ES-I3 (cell line): Measurements from ENCODE around the gene CRK.

Experiments used
- H3K36me3 ChIP-seq: 2 replicates; pipeline ENCODE4 v1.6.1; 2013; ENCODE audit warnings: mild to moderate bottlenecking, low read length, control low read depth, moderate library complexity; ENCODE audit not compliant: insufficient read depth
- H3K4me1 ChIP-seq: 2 replicates; pipeline ENCODE4 v1.6.1; 2013; ENCODE audit warnings: mild to moderate bottlenecking, control low read depth, low read length; ENCODE audit not compliant: insufficient read depth
- H3K9ac ChIP-seq: 2 replicates; pipeline ENCODE4 v1.6.1; 2013; ENCODE audit warnings: low read depth, mild to moderate bottlenecking, low read length, moderate library complexity
- H3K9me3 ChIP-seq: 2 replicates; pipeline ENCODE4 v1.6.1; 2013; ENCODE audit warnings: mild to moderate bottlenecking, low read length, moderate library complexity; ENCODE audit not compliant: control insufficient read depth, insufficient read depth

The CRK gene

DNA sequence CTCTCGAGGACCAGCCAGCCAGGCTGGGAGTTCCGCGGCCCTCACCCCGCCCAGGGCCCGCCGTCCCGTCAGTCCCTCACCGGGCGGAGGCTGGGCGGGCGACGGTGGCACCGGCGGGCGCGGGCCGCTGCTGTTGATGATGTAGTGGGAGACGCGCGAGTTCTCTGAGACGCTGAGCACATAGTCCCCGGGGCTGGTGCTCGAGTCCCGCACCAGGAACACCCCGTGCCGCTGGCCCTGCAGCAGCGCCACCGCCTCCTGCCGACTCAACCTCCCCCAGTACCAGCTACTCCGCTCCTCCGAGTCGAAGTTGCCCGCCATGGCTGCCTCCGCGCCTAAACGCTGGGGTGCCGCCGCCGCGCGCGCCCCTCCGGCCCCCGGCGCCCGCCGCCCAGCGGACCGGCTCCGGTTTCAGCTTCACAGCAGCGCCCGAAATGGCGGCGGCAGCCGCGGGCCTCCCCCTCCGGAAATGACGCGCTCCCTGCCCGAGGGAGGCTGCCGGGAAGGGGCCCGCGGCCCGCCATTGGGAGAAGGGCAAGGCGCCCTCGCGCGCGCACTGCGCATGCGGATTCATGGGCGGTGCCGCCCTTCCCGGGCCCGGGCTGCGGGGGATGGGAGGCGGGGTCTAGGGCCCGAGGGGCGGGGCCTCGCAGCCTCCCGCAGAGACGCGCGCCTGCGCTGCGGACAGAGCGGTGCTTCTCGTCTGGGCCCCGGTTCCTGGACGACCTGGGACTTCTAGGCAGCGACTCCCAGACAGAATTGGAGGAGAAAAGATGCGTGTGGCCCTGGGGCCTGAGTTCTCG is at the start of gene CRK:
CRK (minus strand) TSS at position 436 of the 803 bp plus-strand sequence; CDS start at position 321, 115 bp downstream.
- no peaks in the 10 kb centered on the region; the same call in 1 of the 2 replicates for H3K4me1 ChIP-seq
- no peaks in the 10 kb centered on the region; the same call in 1 of the 2 replicates for H3K36me3 ChIP-seq
- no peaks in the 10 kb centered on the region for H3K9me3 ChIP-seq
- peak within 1 kb of the TSS; percentile 98 for H3K9ac ChIP-seq

DNA sequence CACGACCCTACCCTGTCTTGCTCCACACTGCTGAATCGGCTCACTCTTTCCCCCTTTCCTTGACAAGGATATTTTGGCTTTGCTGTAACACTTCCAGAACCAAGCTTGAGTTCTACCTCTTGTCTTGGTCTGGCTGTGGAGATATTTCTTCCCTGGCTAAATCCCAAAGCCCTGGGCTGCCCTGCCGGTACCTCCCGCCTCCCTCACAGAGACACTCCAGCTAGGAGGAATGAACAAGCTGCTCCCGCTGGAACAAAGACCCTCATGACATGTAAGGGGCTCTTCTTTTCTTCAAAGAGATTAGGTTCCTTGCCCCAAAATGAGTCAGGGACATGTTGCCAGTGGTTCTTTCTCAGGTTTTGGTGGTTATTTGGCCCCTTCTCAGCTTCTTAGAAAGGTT is 49.6 kb upstream of the CRK start:
- H3K9me3 ChIP-seq = no peaks in the 10 kb centered on the region
- H3K36me3 ChIP-seq = no peaks in the 10 kb centered on the region; the same call in 1 of the 2 replicates
- H3K9ac ChIP-seq = no peak overlapping the region
- H3K4me1 ChIP-seq = no peaks in the 10 kb centered on the region

DNA sequence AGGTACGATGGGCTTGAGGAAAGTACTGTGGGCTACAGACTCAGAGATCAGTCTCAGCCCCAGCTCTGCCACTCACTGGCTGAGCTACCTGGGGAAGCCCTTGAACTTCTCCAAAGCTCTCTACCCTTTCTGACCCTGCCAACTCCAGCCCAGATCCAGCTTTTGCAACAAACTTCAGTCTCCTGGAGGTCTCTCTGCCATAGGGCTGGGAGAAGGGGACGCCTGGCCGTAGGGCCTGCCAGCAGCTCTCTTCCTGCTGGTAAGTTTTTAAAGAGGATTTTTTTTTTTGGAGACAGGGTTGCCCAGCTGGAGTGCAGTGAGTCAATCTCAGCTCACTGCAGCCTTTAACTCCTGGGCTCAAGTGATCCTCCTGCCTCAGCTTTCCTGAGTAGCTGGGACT is 48.8 kb upstream of the CRK start:
- no peaks in the 10 kb centered on the region for H3K4me1 ChIP-seq
- no peaks in the 10 kb centered on the region for H3K9me3 ChIP-seq
- no peaks in the 10 kb centered on the region; the same call in 1 of the 2 replicates for H3K36me3 ChIP-seq
- H3K9ac ChIP-seq = no peak overlapping the region

DNA sequence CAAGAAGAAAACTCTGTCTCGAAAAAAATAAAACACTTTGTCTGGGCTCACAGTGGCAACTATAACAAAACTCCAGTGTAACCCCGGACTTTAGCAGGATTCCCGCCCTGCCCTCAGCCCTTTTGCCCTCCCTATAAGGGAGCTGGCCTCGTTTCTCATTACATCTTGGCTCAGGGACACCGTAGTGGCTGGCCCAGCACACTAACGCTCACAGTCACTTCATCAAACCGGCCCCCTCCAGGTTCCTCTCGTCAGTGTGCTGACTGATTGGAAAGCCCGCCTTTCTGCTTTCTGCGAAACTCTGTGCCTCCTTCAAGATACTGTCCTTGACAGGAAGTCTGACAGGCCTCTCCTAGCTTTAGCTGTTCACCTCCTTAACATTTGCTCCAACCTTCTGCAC is 47.7 kb upstream of the CRK start:
- Histone ChIP-seq H3K9me3 (no peaks in the 10 kb centered on the region), H3K9ac (no peak overlapping the region), H3K4me1 (no peaks in the 10 kb centered on the region), H3K36me3 (no peaks in the 10 kb centered on the region; the same call in 1 of the 2 replicates)

DNA sequence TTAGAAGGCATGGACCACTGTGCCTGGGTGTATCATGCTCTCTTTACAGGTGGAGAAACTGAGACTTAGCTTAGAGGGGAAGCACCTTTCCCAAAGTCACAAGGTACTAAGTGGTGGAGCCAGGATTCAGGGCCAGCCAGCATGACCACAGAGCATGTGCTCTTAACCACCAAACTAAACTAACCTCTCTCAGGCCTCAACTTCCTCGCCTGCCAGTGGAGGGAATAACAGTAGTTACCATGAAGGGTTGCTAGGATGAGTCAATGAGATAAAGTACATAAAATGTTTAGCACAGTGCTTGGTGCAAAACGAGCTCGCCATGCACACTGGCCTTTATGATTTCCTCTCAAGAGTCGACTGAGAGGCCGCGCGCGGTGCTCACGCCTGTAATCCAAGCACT is 42.8 kb upstream of the CRK start:
- H3K36me3 ChIP-seq = no peaks in the 10 kb centered on the region; the same call in 1 of the 2 replicates
- no peak overlapping the region for H3K9ac ChIP-seq
- no peaks in the 10 kb centered on the region for H3K4me1 ChIP-seq
- no peaks in the 10 kb centered on the region for H3K9me3 ChIP-seq

DNA sequence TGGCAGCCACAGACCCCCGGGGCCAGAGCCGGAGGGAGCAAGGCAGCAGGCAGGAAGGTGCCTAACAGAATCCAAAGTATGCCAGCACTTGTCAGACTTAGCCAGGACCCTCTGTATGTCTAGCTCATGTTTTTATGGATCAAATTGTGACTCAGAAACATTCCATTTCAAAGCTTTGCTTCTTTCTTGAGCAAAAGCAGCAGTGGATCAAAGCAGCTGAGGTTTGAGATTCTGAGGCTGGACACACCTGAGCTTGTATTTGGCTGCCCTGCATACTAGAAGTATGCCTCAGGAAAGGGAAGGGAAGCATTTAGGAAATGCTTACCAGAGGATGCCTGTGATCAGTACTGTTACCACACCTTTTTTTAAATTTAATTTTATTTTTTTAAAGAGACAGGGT is 42.2 kb upstream of the CRK start:
- H3K9me3 ChIP-seq = no peaks in the 10 kb centered on the region
- H3K4me1 ChIP-seq = peaks cover 4% of the 10 kb centered on the region; the same call in 1 of the 2 replicates
- no peak overlapping the region for H3K9ac ChIP-seq
- H3K36me3 ChIP-seq = no peaks in the 10 kb centered on the region; the same call in 1 of the 2 replicates

DNA sequence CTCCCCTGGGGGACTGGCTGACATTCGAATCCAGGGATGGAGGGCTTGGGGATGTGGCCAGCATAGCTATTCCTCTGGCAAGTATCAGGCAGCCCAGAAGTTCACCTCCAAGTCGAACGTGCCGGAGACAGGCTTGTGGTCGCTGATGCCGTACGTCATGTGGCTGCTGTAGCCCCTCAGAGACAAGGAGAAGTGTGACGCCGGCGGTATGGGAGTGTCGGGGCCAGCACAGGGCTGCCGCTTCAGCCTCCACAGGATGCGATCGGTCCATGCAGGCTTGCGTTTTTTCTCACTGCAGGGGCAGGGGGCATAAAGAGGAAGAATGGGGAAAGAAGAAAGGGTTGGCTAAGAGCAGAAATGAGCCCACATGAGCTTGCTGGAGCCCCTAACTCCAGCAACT is 41.8 kb upstream of the CRK start:
- no peaks in the 10 kb centered on the region; the same call in 1 of the 2 replicates for H3K36me3 ChIP-seq
- H3K4me1 ChIP-seq = peaks cover 8% of the 10 kb centered on the region; the same call in 1 of the 2 replicates
- no peak overlapping the region for H3K9ac ChIP-seq
- H3K9me3 ChIP-seq = no peaks in the 10 kb centered on the region

DNA sequence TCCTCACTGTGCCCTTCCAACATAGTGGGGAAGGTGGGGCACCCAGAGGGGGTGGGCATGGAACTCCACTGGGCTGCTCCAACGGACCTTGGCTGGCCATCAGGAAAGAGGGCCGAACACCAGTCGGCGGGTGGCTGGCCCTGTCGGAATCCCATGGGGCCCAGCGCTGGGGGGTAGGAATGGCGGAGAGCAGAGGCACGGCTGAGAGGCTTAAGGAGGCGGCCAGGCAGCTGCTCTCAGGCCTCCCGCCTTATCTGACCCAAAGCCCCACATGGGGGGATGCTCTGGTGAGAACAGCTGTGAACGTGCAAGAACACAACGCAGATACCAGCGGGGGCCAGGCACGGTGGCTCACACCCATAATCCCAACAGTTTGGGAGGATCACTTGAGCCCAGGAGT is 40.8 kb upstream of the CRK start:
- Histone ChIP-seq H3K9me3 (no peaks in the 10 kb centered on the region), H3K4me1 (peaks cover 9% of the 10 kb centered on the region; the same call in 1 of the 2 replicates), H3K9ac (no peak overlapping the region), H3K36me3 (no peaks in the 10 kb centered on the region; the same call in 1 of the 2 replicates)

DNA sequence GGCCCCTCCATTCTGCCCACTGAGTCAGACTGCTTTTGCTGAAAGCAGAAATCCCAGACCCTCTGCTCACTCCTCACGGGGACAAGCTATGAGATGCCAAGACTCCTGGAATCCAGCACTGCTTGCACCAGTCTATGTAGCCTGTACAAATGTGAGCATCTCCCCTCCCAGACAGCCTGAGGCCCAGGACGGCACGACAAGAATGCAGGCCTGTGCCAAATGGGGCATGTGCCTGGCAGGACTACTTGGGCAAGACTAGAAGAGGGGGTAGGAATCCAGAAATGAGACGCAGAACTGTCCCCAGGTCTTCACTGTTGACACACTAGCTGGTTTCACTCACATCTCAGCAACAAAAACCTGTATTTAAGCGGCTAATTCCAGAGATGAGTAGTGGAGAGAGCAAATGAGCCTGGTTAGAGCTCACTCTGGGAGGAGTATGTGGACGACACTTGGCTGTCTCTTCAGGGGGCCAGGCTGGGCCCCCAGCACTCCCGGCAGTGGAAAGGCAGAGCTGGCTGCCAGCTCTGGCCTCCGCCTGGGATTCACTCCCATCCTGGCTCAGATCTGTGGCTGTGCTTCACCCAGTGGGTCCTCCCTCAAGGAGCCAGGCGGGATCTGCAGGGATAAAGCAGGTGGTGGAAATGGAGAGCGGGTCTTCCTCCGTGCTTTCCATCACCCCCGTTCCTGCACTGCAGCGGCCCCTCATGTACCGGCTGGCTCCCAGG is 39.4 kb upstream of the CRK start:
- no peaks in the 10 kb centered on the region; the same call in 1 of the 2 replicates for H3K36me3 ChIP-seq
- peaks cover 9% of the 10 kb centered on the region; the same call in 1 of the 2 replicates for H3K4me1 ChIP-seq
- no peaks in the 10 kb centered on the region for H3K9me3 ChIP-seq
- no peak overlapping the region for H3K9ac ChIP-seq

DNA sequence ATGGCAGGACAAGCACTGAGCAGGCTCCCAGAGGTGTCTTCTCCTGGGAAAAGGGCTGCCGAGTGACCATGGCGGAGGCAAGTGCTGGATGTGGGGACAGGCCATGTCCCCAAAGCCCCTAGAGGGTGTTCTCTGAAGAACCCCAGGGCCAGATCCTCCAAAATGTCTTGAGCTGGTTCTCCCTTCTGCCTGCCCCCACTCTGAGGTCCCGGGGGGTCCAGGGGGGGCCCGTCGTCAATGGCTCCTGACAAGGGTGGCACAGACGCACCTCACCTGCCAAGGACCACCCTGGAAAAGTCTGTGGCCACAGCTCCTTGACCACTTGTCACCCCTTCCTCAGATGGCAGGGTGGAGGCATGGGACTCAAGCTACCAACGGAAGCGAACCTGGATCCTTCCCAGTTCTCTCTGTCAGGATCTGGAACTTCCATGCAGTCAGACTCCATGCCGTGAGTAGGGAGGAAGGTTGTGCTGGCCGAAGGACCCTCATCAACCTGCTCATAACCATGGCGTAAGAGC is 38.8 kb upstream of the CRK start:
- Histone ChIP-seq H3K4me1 (peaks cover 12% of the 10 kb centered on the region; the same call in 1 of the 2 replicates), H3K36me3 (no peaks in the 10 kb centered on the region; the same call in 1 of the 2 replicates), H3K9me3 (no peaks in the 10 kb centered on the region), H3K9ac (no peak overlapping the region)

DNA sequence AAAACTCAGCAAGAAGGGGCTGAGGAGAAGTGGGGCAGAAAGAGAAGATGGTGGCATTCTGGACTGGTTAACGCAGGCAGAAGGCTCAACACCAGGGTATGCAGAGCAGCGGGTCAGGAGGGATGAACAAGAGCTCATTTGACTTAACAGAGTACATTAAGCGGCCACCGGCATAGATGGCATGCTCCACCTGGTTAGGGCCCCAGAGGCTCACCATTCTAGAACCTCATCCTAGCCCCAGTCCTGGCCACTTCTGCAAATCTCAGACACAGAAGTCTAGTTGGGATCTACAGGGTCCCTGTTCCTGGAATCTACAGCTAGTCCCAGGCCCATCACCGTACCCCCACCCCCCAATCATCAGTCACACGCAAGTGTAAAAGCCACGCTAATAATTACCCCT is 38.2 kb upstream of the CRK start:
- H3K36me3 ChIP-seq = no peaks in the 10 kb centered on the region; the same call in 1 of the 2 replicates
- no peaks in the 10 kb centered on the region for H3K9me3 ChIP-seq
- H3K4me1 ChIP-seq = peaks cover 16% of the 10 kb centered on the region; the same call in 1 of the 2 replicates
- H3K9ac ChIP-seq = no peak overlapping the region

DNA sequence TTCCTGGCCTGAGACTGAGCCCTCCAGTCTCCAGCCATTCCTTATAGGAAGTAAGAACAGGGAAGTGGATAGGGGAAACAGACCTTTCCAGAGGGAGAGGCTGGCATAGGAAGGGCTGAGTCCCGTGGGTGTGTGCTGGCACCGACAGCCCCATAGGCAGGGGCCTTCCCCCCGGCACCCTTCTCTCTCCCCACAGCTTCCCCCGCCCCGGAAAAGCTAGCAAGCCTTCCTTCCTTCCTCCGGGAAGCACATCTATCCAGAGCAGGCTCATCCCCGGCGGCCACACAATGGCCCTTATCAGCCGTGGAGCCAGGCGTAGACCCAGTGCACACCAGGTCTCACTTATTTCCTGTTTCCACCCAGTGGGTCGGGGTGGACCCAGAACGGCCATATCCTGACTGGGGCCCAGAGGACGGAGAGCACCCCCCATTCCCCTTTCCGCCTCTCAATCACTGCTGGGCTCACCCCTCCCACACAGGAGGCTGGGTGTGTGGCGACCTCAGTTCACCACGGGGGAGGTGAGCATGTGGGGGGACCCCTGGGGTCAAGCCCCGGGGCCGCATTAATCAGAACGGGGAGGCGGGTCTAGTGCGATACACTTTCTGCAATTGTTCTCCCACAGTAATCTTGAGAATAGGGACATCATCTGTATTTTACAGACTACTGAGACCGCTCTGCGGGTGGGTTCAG is 37.4 kb upstream of the CRK start:
- Histone ChIP-seq H3K4me1 (peaks cover 24% of the 10 kb centered on the region; the same call in 1 of the 2 replicates), H3K9me3 (no peaks in the 10 kb centered on the region), H3K9ac (0 out of 2 replicates have a peak overlapping the region, but pooled peaks have one; percentile 9), H3K36me3 (no peaks in the 10 kb centered on the region; the same call in 1 of the 2 replicates)

DNA sequence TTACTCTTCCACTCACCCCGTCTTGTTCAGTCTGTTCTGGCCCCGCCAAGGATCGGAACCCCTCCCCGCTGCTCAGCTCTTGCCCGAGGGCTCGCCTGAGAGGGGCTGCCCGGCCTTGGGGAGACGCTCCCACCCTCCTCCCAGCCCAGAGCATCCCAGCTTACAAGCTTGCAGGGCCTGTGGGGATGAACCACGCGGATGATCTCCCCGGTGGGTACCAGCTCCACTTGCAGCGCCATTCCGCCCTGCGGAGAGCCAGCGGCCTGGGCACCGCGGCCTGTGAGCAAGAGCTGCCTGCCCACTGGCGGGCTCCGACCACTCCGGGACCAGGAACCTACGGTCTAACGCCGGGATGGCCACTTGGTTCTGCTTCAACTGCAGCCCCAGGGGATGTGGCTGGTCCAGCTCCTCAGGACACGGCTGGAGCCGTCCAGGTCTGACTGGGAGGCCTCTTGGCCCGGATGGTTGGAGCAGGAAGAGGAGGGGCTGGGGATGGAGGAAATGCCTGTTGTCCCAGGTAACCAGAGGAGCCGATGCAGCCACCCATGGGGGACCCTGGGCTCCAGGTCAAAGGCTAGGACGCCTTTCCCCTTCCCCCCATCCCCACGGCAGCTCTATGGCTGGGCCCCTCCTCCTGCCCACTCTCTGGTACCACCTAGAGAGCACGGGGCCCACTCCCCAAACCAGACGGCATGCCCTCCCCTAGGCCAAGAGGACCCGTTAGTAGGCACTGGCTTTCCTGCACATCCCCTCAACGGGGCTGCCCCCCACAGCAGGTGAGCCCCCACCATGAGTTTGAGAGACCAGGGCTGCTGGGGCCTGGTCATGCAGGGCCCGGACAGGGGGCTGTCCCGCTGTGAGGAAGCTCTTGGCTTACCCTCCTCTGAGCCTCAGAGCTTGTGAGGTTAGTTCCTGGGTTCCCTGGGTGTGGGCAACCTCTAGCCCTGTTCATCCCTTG is 36.5 kb upstream of the CRK start, which contains the start of gene MYO1C:
MYO1C (minus strand) TSS at position 438 of the 958 bp plus-strand sequence; CDS start at position 239, 199 bp downstream.
- peaks cover 25% of the 10 kb centered on the region; the same call in 1 of the 2 replicates for H3K4me1 ChIP-seq
- no peaks in the 10 kb centered on the region for H3K9me3 ChIP-seq
- H3K36me3 ChIP-seq = no peaks in the 10 kb centered on the region; the same call in 1 of the 2 replicates
- H3K9ac ChIP-seq = peak within 1 kb of the TSS; percentile 78
